HCT116 (cell line): ENCODE data around the gene ZBED2.

Experiments used
- CEBPB ChIP-seq: IDR thresholded peaks from 2 replicates; pipeline ENCODE4 v1.6.1; 2012; ENCODE audit warnings: low read depth
- CTCF ChIP-seq, 3 experiments: fragments of 200-600 bp in 1 of 3; sonication (generic) in 1 of 3; IDR thresholded peaks in 2 of 3; conservative IDR thresholded peaks in 1 of 3; 2 replicates each; pipeline ENCODE4 v1.5.1; 2012 to 2017; ENCODE audit warnings: low read depth in 2 of 3, low read length in 2 of 3, antibody characterized with exemption in 1 of 3, borderline replicate concordance in 1 of 3, control low read depth in 1 of 3, mild to moderate bottlenecking in 1 of 3, mixed read lengths in 1 of 3, mixed run types in 1 of 3, moderate library complexity in 1 of 3; ENCODE audit not compliant: insufficient read depth in 1 of 3
- EGR1 ChIP-seq: IDR thresholded peaks from 2 replicates; pipeline ENCODE4 v1.6.1; 2012; ENCODE audit warnings: low read depth
- EZH2phosphoT487 ChIP-seq: fragments of 200-600 bp; IDR thresholded peaks from 2 replicates; pipeline ENCODE4 v1.6.1; 2018; ENCODE audit warnings: antibody characterized with exemption, borderline replicate concordance
- FOSL1 ChIP-seq: IDR thresholded peaks from 2 replicates; pipeline ENCODE4 v1.6.1; 2012; ENCODE audit warnings: low read depth
- POLR2A ChIP-seq: IDR thresholded peaks from 2 replicates; pipeline ENCODE4 v1.7.0; 2011; ENCODE audit warnings: borderline replicate concordance; ENCODE audit not compliant: insufficient read depth, insufficient read length; ENCODE audit errors: extremely low read depth
- ZBTB33 ChIP-seq: IDR thresholded peaks from 2 replicates; pipeline ENCODE4 v1.6.1; 2011; ENCODE audit warnings: mild to moderate bottlenecking, low read length, moderate library complexity; ENCODE audit not compliant: insufficient replicate concordance; ENCODE audit errors: extremely low read depth
- ZNF274 ChIP-seq: fragments of 200-500 bp; sonication (Bioruptor generic); IDR thresholded peaks from 2 replicates; pipeline ENCODE4 v1.6.1; 2014; ENCODE audit warnings: mild to moderate bottlenecking, low read depth, low read length, inconsistent platforms

DNA sequence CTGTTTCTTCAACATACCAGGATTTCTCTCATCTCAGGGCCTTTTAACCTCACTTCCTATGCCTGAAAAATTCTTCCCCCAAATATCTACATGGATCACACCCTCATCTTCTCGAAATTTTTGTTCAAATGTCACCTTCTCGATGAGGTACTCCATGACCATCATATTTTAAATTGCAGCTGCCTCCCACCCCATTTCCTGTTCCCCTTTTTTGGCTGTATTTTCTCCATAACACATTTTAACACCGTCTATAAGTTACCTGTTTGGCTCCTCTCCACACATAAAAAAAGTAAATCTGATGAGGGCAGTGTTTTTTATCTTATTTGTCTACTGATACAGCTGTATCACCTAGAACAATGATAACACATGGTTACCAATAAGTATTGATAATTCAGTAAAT is 20.7 kb upstream of the ZBED2 start:
- TF ChIP-seq POLR2A (no peak), CTCF (IDR thresholded peaks at IDR 0.05 in 2 of 3, conservative IDR thresholded peaks at IDR 0.05 in 1 of 3; ENCODE audit: borderline replicate concordance in 1 of 3, insufficient read depth in 1 of 3, low read depth in 2 of 3, low read length in 2 of 3) (no peak), ZNF274 (no peak), ZBTB33 (no peak), EZH2phosphoT487 (no peak), EGR1 (no peak), FOSL1 (no peak), CEBPB (no peak)
